ENCODE results near the gene LSM11.

Gene LSM11

GRCh38 chr5:157778121-157778805 lies 34.8 kb downstream of the LSM11 start:
- no peak for DNase-seq

- DNase-seq, result no peak
Observed at GRCh38 chr5:157779221-157779620, 35.7 kb downstream of the LSM11 start.

GRCh38 chr5:157785801-157786200 lies 42.3 kb downstream of the LSM11 start:
- no peak for DNase-seq

GRCh38 chr5:157793301-157793700 lies 49.8 kb downstream of the LSM11 start:
- no peak for DNase-seq

GRCh38 chr5:157799578-157799977 lies 56.1 kb downstream of the LSM11 start:
- DNase-seq, result no peak

- no peak for DNase-seq
Observed at GRCh38 chr5:157800137-157800536, 56.6 kb downstream of the LSM11 start.

DNA sequence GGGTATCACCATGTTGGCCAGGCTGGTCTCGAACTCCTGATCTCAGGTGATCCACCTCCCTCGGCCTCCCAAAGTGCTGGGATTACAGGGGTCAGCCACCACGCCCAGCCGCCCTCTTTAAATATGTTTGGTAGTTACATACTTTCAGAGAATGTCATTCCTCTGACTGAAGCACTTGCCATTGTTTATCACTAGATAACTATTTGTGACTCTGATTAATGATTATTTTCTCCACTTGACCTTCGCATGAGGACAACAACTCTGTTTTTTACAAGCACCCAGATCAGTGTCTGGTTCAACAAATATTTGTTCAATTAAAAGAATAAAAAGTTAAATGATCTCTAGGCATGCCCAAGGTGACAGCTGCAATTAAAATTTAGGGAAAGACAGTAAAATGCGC lies 59.2 kb downstream of the LSM11 start:
- no peak for DNase-seq

GRCh38 chr5:157808043-157808442 lies 64.5 kb downstream of the LSM11 start:
- DNase-seq, result no peak

Measured in NK-92 treated with Interleukin-12 subunit alpha and Interleukin-12 subunit beta, amount 100 ng/mL, for 24 hours (cell line).